IPS DF 6.9 (cell line): ENCODE data around the gene BRAF.
"Not testable (repeated sequence)": the region's sequence is repeated elsewhere in the genome, so short reads cannot be mapped to it uniquely, and the experiment has no call there.

Experiments
- DNase-seq: peaks from one replicate; pipeline ENCODE4 v3.0.0-alpha.2; 2013; ENCODE audit warnings: low read depth, low spot score
- H3K27ac ChIP-seq: one replicate; pipeline ENCODE4 v1.5.1; 2013; ENCODE audit warnings: low read length, control low read depth
- H3K27me3 ChIP-seq: 2 replicates; pipeline ENCODE4 v1.6.1; 2013; ENCODE audit warnings: mild to moderate bottlenecking, low read length; ENCODE audit not compliant: control insufficient read depth, insufficient read depth
- H3K36me3 ChIP-seq: 2 replicates; pipeline ENCODE4 v1.6.1; 2013; ENCODE audit warnings: low read length; ENCODE audit not compliant: control insufficient read depth, insufficient read depth
- H3K4me1 ChIP-seq: 2 replicates; pipeline ENCODE4 v1.6.1; 2013; ENCODE audit warnings: low read length; ENCODE audit not compliant: control insufficient read depth, insufficient read depth
- H3K4me3 ChIP-seq: 2 replicates; pipeline ENCODE4 v1.5.1; 2013; ENCODE audit warnings: mild to moderate bottlenecking, low read length
- H3K9me3 ChIP-seq: 2 replicates; pipeline ENCODE4 v1.6.1; 2013; ENCODE audit warnings: low read length, inconsistent platforms; ENCODE audit not compliant: control insufficient read depth, insufficient read depth
- WGBS: extraction: QIAGEN DNeasy Blood & Tissue Kit; methylation state at CpG from one replicate; pipeline ENCODE4 v1.1.7; 2013; ENCODE audit warnings: mixed read lengths, missing lambda C conversion rate; ENCODE audit not compliant: insufficient read length, insufficient coverage; 5-methylcytosine and 5-hydroxymethylcytosine counted together

BRAF gene

GRCh38 chr7:140774371-140774770 lies 150.4 kb downstream of the BRAF start:
- DNase-seq: no peak
- no peaks in the 10 kb centered on the region; the same call in 1 of the 2 replicates for H3K36me3 ChIP-seq

GRCh38 chr7:140773104-140773503 lies 151.6 kb downstream of the BRAF start:
- Histone ChIP-seq H3K4me3 (no peak overlapping the region), H3K4me1 (no peaks in the 10 kb centered on the region), H3K9me3 (no peaks in the 10 kb centered on the region), H3K36me3 (no peaks in the 10 kb centered on the region; the same call in 1 of the 2 replicates), H3K27me3 (no peaks in the 10 kb centered on the region), H3K27ac (no peak overlapping the region)
- no CpG with 5 or more reads among the region's 3 CpGs for WGBS
- no peak for DNase-seq

More at GRCh38 chr7:140774371-140774770, 150.4 kb downstream of the BRAF start:
- Histone ChIP-seq H3K4me1 (no peaks in the 10 kb centered on the region), H3K4me3 (no peak overlapping the region), H3K27me3 (no peaks in the 10 kb centered on the region), H3K27ac (no peak overlapping the region), H3K9me3 (no peaks in the 10 kb centered on the region)
- no CpG with 5 or more reads among the region's 4 CpGs for WGBS

- Histone ChIP-seq H3K4me1 (no peaks in the 10 kb centered on the region), H3K9me3 (no peaks in the 10 kb centered on the region), H3K27me3 (no peaks in the 10 kb centered on the region), H3K4me3 (no peak overlapping the region), H3K36me3 (no peaks in the 10 kb centered on the region; the same call in 1 of the 2 replicates), H3K27ac (no peak overlapping the region)
- DNase-seq: no peak
Measured at GRCh38 chr7:140771826-140772225, 152.9 kb downstream of the BRAF start.

- Histone ChIP-seq H3K9me3 (no peaks in the 10 kb centered on the region; the same call in 1 of the 2 replicates), H3K4me1 (no peaks in the 10 kb centered on the region), H3K4me3 (no peak overlapping the region), H3K27ac (no peak overlapping the region), H3K36me3 (no peaks in the 10 kb centered on the region; the same call in 1 of the 2 replicates), H3K27me3 (no peaks in the 10 kb centered on the region)
- no CpG with 5 or more reads among the region's 3 CpGs for WGBS
- DNase-seq: no peak
Measured at GRCh38 chr7:140769852-140770251, 154.9 kb downstream of the BRAF start.

- H3K27me3 ChIP-seq: no peaks in the 10 kb centered on the region
- no peak for DNase-seq
- no peaks in the 10 kb centered on the region; the same call in 1 of the 2 replicates for H3K9me3 ChIP-seq
- no peaks in the 10 kb centered on the region; the same call in 1 of the 2 replicates for H3K36me3 ChIP-seq
- H3K4me1 ChIP-seq: no peaks in the 10 kb centered on the region
- H3K4me3 ChIP-seq: no peak overlapping the region
- no peak overlapping the region for H3K27ac ChIP-seq
- no CpG with 5 or more reads among the region's 3 CpGs for WGBS
Measured at GRCh38 chr7:140767418-140767817, 157.3 kb downstream of the BRAF start.

GRCh38 chr7:140765441-140765840 lies 159.3 kb downstream of the BRAF start:
- not testable (repeated sequence) for H3K27ac ChIP-seq, H3K27me3 ChIP-seq, H3K36me3 ChIP-seq, H3K9me3 ChIP-seq, DNase-seq, H3K4me3 ChIP-seq, H3K4me1 ChIP-seq
- WGBS: no CpG with 5 or more reads among the region's 1 CpG

GRCh38 chr7:140763166-140763565 lies 161.6 kb downstream of the BRAF start:
- H3K27me3 ChIP-seq, DNase-seq, H3K27ac ChIP-seq, H3K4me3 ChIP-seq, H3K9me3 ChIP-seq, H3K36me3 ChIP-seq, H3K4me1 ChIP-seq: not testable (repeated sequence)
- WGBS: no CpG with 5 or more reads among the region's 25 CpGs

- WGBS: no CpG with 5 or more reads among the region's 3 CpGs
- H3K9me3 ChIP-seq, H3K27me3 ChIP-seq: not testable (repeated sequence)
Measured at GRCh38 chr7:140761375-140761774, 163.4 kb downstream of the BRAF start.

GRCh38 chr7:140754506-140754905 lies 170.2 kb downstream of the BRAF start:
- DNase-seq: no peak
- WGBS: 100% methylated on average over 1 of the region's 3 CpGs
- no peaks in the 10 kb centered on the region for H3K9me3 ChIP-seq
- no peaks in the 10 kb centered on the region for H3K27me3 ChIP-seq
- no peak overlapping the region for H3K4me3 ChIP-seq
- no peak overlapping the region for H3K27ac ChIP-seq
- H3K36me3 ChIP-seq: no peaks in the 10 kb centered on the region
- no peaks in the 10 kb centered on the region for H3K4me1 ChIP-seq

More at GRCh38 chr7:140761375-140761774, 163.4 kb downstream of the BRAF start:
- H3K27ac ChIP-seq, DNase-seq, H3K4me3 ChIP-seq, H3K4me1 ChIP-seq, H3K36me3 ChIP-seq: not testable (repeated sequence)

- Histone ChIP-seq H3K4me1 (no peaks in the 10 kb centered on the region), H3K4me3 (no peak overlapping the region), H3K27ac (no peak overlapping the region), H3K36me3 (no peaks in the 10 kb centered on the region), H3K27me3 (no peaks in the 10 kb centered on the region), H3K9me3 (no peaks in the 10 kb centered on the region)
- DNase-seq: no peak
- WGBS: no CpG with 5 or more reads among the region's 1 CpG
Measured at GRCh38 chr7:140752533-140752932, 172.2 kb downstream of the BRAF start.

GRCh38 chr7:140746751-140747150 lies 178.0 kb downstream of the BRAF start:
- H3K4me1 ChIP-seq: no peaks in the 10 kb centered on the region
- H3K4me3 ChIP-seq: no peak overlapping the region
- no peaks in the 10 kb centered on the region for H3K9me3 ChIP-seq
- DNase-seq: no peak
- no peaks in the 10 kb centered on the region for H3K27me3 ChIP-seq
- no peak overlapping the region for H3K27ac ChIP-seq
- H3K36me3 ChIP-seq: no peaks in the 10 kb centered on the region
- WGBS: no CpG with 5 or more reads among the region's 2 CpGs
